Measurements from ENCODE around the gene PORCN. TPM values are rescaled to one million over a fixed set of nuclear protein-coding genes. Genes with fewer than 3 reads are reported as not detected.

Gene PORCN
- 7.3 TPM for polyA plus RNA-seq (2013, experiment 1 of 2)
- polyA plus RNA-seq (2013, experiment 2 of 2): 6.8 TPM

DNA sequence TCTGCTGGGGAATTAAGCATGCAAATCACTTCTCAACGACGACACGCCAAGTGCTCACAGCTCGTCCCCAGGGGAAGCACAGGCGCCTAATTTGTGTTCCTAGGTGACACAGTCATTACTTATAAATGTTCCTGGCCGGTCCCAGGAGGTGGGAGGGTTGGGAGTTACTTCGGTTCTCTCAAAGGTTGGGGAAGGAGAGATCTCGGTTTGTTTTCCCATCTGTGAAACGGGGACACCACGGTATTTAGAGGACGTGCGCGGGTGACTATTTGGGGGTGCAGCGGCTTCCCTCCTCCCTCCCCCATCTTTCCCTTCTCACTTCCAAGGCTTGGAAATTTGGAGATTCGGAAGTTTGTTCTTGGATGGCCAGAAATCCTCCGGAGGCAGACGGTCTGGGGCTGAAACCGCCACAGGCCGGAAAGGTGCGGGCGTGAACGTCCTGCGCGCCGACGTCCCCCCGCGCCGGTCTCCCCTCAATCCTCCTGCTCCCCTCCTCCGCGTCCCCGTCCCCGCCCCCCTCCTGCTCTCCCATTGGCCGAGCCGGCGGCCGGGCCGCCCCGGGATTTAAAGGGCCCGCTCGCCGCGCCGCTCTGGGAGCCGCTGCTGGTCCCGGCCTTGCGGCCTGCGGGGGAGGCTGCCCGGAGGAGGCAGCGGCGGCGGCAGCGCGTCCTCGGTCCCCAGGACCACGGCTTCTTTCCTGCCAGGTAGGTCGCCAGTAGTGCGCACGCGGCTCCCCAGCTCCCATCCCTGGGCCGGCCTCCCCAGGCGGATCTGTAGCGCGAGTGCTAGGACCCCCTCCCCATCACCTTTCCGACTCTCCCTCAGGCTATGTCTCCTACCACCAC lies at the start of gene PORCN:
TSS of gene PORCN (plus strand) at position 593 of the 845 bp plus-strand sequence. CDS start 829 bp downstream, outside the sequence.
- no peak within 1 kb of the TSS for H3K4ac ChIP-seq (ENCODE audit: low read depth, low read length)
- peak within 1 kb of the TSS; percentile 78 for H3K9ac ChIP-seq (ENCODE audit: low read length)
- peak within 1 kb of the TSS; percentile 65 for H3K4me3 ChIP-seq (ENCODE audit: low read length)
- no peak within 1 kb of the TSS for H2BK15ac ChIP-seq (replicated peaks; ENCODE audit: low read depth)
- H3K56ac ChIP-seq (ENCODE audit: low read length): peak within 1 kb of the TSS; percentile 83
- H3K4me1 ChIP-seq (ENCODE audit: control insufficient read depth, low read depth, low read length): no peaks in the 10 kb centered on the region
- DNase-seq: peak; percentile 65
- H3K23ac ChIP-seq (ENCODE audit: low read length): no peak within 1 kb of the TSS
- WGBS (ENCODE audit: extremely low coverage, insufficient coverage, low lambda C conversion rate): no CpG with 5 or more reads among the region's 65 CpGs
- H4K8ac ChIP-seq (ENCODE audit: low read depth, low read length): peak within 1 kb of the TSS; percentile 31
- H2BK120ac ChIP-seq (ENCODE audit: low read depth, low read length): no peak within 1 kb of the TSS
- H4K5ac ChIP-seq (ENCODE audit: low read length): no peak within 1 kb of the TSS
- H3K27me3 ChIP-seq (ENCODE audit: insufficient read depth, low read length, poor library complexity): no peaks in the 10 kb centered on the region
- H3K79me1 ChIP-seq (ENCODE audit: low read length): no peaks in the 10 kb centered on the region
- peak within 1 kb of the TSS; percentile 69 for H3K18ac ChIP-seq (ENCODE audit: low read length)
- H3K4me2 ChIP-seq (ENCODE audit: low read length): peak within 1 kb of the TSS; percentile 36
- H2BK5ac ChIP-seq (ENCODE audit: low read length): no peak within 1 kb of the TSS
- no peak within 1 kb of the TSS for H3K27ac ChIP-seq (ENCODE audit: low read depth, low read length)
- no peaks in the 10 kb centered on the region for H3K79me2 ChIP-seq (ENCODE audit: control insufficient read depth, insufficient read depth, low read length)
- no peaks in the 10 kb centered on the region for H3K36me3 ChIP-seq (ENCODE audit: control insufficient read depth, insufficient read depth, low read length)
- no peak within 1 kb of the TSS for H2AK5ac ChIP-seq (ENCODE audit: low read length)

GRCh38 chrX:48459483-48459882 lies 49.3 kb upstream of the PORCN start:
- H3K9ac ChIP-seq (ENCODE audit: low read length): no peak overlapping the region
- H3K18ac ChIP-seq (ENCODE audit: low read length): no peak overlapping the region
- no peak overlapping the region for H3K56ac ChIP-seq (ENCODE audit: low read length)
- no peak overlapping the region for H3K23ac ChIP-seq (ENCODE audit: low read length)
- H2AK5ac ChIP-seq (ENCODE audit: low read length): no peak overlapping the region
- no peaks in the 10 kb centered on the region for H3K79me1 ChIP-seq (ENCODE audit: low read length)
- H3K79me2 ChIP-seq (ENCODE audit: control insufficient read depth, insufficient read depth, low read length): no peaks in the 10 kb centered on the region
- DNase-seq: no peak
- no peak overlapping the region for H3K4me2 ChIP-seq (ENCODE audit: low read length)
- no peak overlapping the region for H3K4me3 ChIP-seq (ENCODE audit: low read length)
- H3K4me1 ChIP-seq (ENCODE audit: control insufficient read depth, low read depth, low read length): no peaks in the 10 kb centered on the region
- no peak overlapping the region for H2BK15ac ChIP-seq (replicated peaks; ENCODE audit: low read depth)
- no peaks in the 10 kb centered on the region for H3K27me3 ChIP-seq (ENCODE audit: insufficient read depth, low read length, poor library complexity)
- H4K8ac ChIP-seq (ENCODE audit: low read depth, low read length): no peak overlapping the region
- no peak overlapping the region for H2BK5ac ChIP-seq (ENCODE audit: low read length)
- H2BK120ac ChIP-seq (ENCODE audit: low read depth, low read length): no peak overlapping the region
- no peak overlapping the region for H3K27ac ChIP-seq (ENCODE audit: low read depth, low read length)
- no peaks in the 10 kb centered on the region for H3K36me3 ChIP-seq (ENCODE audit: control insufficient read depth, insufficient read depth, low read length)
- no peak overlapping the region for H4K5ac ChIP-seq (ENCODE audit: low read length)
- no peak overlapping the region for H3K4ac ChIP-seq (ENCODE audit: low read depth, low read length)
- no CpG with 5 or more reads among the region's 6 CpGs for WGBS (ENCODE audit: extremely low coverage, insufficient coverage, low lambda C conversion rate)

GRCh38 chrX:48460031-48460430 lies 48.8 kb upstream of the PORCN start:
- H3K18ac ChIP-seq (ENCODE audit: low read length): no peak overlapping the region
- no peak overlapping the region for H3K9ac ChIP-seq (ENCODE audit: low read length)
- no peak overlapping the region for H4K8ac ChIP-seq (ENCODE audit: low read depth, low read length)
- H3K79me2 ChIP-seq (ENCODE audit: control insufficient read depth, insufficient read depth, low read length): no peaks in the 10 kb centered on the region
- H2AK5ac ChIP-seq (ENCODE audit: low read length): no peak overlapping the region
- H3K36me3 ChIP-seq (ENCODE audit: control insufficient read depth, insufficient read depth, low read length): no peaks in the 10 kb centered on the region
- no peak overlapping the region for H3K27ac ChIP-seq (ENCODE audit: low read depth, low read length)
- H3K4me3 ChIP-seq (ENCODE audit: low read length): no peak overlapping the region
- no peak overlapping the region for H3K56ac ChIP-seq (ENCODE audit: low read length)
- H2BK5ac ChIP-seq (ENCODE audit: low read length): no peak overlapping the region
- H3K23ac ChIP-seq (ENCODE audit: low read length): no peak overlapping the region
- H3K27me3 ChIP-seq (ENCODE audit: insufficient read depth, low read length, poor library complexity): no peaks in the 10 kb centered on the region
- H4K5ac ChIP-seq (ENCODE audit: low read length): no peak overlapping the region
- no peak overlapping the region for H2BK15ac ChIP-seq (replicated peaks; ENCODE audit: low read depth)
- no peaks in the 10 kb centered on the region for H3K79me1 ChIP-seq (ENCODE audit: low read length)
- DNase-seq: no peak
- no peak overlapping the region for H3K4ac ChIP-seq (ENCODE audit: low read depth, low read length)
- H3K4me2 ChIP-seq (ENCODE audit: low read length): no peak overlapping the region
- H3K4me1 ChIP-seq (ENCODE audit: control insufficient read depth, low read depth, low read length): no peaks in the 10 kb centered on the region
- no peak overlapping the region for H2BK120ac ChIP-seq (ENCODE audit: low read depth, low read length)
- no CpG with 5 or more reads among the region's 3 CpGs for WGBS (ENCODE audit: extremely low coverage, insufficient coverage, low lambda C conversion rate)

DNA sequence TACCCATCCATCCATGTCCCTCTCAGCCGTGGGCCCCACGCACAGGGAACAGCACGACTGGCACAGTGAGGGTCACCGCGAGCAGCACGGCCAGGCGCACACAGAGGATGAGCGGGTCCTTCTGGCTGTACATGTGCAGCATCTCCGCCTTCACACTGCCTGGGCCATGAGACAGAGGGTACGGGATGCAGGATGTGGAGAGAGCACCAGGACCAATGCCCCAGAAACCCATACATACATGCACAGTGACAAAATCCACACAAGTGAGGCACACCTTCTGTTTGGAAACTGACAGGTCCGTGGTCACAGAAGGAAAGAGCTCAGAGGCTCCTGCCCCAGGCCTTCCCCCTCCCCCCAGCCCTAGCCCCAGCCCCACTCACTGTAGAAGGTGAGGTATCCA lies 48.2 kb upstream of the PORCN start:
- no peaks in the 10 kb centered on the region for H3K36me3 ChIP-seq (ENCODE audit: control insufficient read depth, insufficient read depth, low read length)
- no peak overlapping the region for H3K18ac ChIP-seq (ENCODE audit: low read length)
- H3K23ac ChIP-seq (ENCODE audit: low read length): no peak overlapping the region
- H4K5ac ChIP-seq (ENCODE audit: low read length): no peak overlapping the region
- H3K4ac ChIP-seq (ENCODE audit: low read depth, low read length): no peak overlapping the region
- no peak overlapping the region for H3K4me2 ChIP-seq (ENCODE audit: low read length)
- no peak for DNase-seq
- H2BK120ac ChIP-seq (ENCODE audit: low read depth, low read length): no peak overlapping the region
- no peak overlapping the region for H3K4me3 ChIP-seq (ENCODE audit: low read length)
- no peaks in the 10 kb centered on the region for H3K27me3 ChIP-seq (ENCODE audit: insufficient read depth, low read length, poor library complexity)
- H3K4me1 ChIP-seq (ENCODE audit: control insufficient read depth, low read depth, low read length): no peaks in the 10 kb centered on the region
- H3K79me2 ChIP-seq (ENCODE audit: control insufficient read depth, insufficient read depth, low read length): peaks cover 4% of the 10 kb centered on the region
- no peak overlapping the region for H4K8ac ChIP-seq (ENCODE audit: low read depth, low read length)
- no peaks in the 10 kb centered on the region for H3K79me1 ChIP-seq (ENCODE audit: low read length)
- no peak overlapping the region for H2AK5ac ChIP-seq (ENCODE audit: low read length)
- no peak overlapping the region for H3K27ac ChIP-seq (ENCODE audit: low read depth, low read length)
- H2BK5ac ChIP-seq (ENCODE audit: low read length): no peak overlapping the region
- no peak overlapping the region for H2BK15ac ChIP-seq (replicated peaks; ENCODE audit: low read depth)
- H3K9ac ChIP-seq (ENCODE audit: low read length): no peak overlapping the region
- no CpG with 5 or more reads among the region's 11 CpGs for WGBS (ENCODE audit: extremely low coverage, insufficient coverage, low lambda C conversion rate)
- H3K56ac ChIP-seq (ENCODE audit: low read length): no peak overlapping the region

DNA sequence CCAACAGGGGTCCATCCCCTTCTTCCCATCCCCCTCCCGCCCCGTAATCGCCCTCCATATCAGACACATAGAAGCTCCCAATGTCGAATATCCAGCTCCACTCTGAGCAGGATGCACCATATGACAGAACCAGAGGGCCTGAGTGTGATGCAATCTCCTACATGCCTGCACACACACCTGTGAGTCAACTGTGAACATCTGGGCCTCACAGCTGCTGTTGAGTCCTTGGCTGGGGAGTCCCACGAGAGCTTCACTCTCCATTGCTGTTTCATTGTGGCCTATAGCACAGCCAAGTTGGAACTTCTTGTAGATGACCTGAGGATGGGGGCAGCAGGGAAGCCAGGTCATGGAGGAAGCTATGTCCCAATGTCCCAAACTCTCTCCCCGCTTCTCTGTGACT lies 47.0 kb upstream of the PORCN start:
- no peak overlapping the region for H3K4me2 ChIP-seq (ENCODE audit: low read length)
- no peaks in the 10 kb centered on the region for H3K4me1 ChIP-seq (ENCODE audit: control insufficient read depth, low read depth, low read length)
- no peak overlapping the region for H3K27ac ChIP-seq (ENCODE audit: low read depth, low read length)
- DNase-seq: no peak
- H3K27me3 ChIP-seq (ENCODE audit: insufficient read depth, low read length, poor library complexity): no peaks in the 10 kb centered on the region
- H4K5ac ChIP-seq (ENCODE audit: low read length): no peak overlapping the region
- H3K4ac ChIP-seq (ENCODE audit: low read depth, low read length): no peak overlapping the region
- H3K4me3 ChIP-seq (ENCODE audit: low read length): no peak overlapping the region
- no peak overlapping the region for H3K9ac ChIP-seq (ENCODE audit: low read length)
- no peak overlapping the region for H2BK15ac ChIP-seq (replicated peaks; ENCODE audit: low read depth)
- no peak overlapping the region for H2BK120ac ChIP-seq (ENCODE audit: low read depth, low read length)
- no peak overlapping the region for H3K18ac ChIP-seq (ENCODE audit: low read length)
- no peak overlapping the region for H3K23ac ChIP-seq (ENCODE audit: low read length)
- H4K8ac ChIP-seq (ENCODE audit: low read depth, low read length): no peak overlapping the region
- H3K79me2 ChIP-seq (ENCODE audit: control insufficient read depth, insufficient read depth, low read length): peaks cover 5% of the 10 kb centered on the region
- no peak overlapping the region for H2BK5ac ChIP-seq (ENCODE audit: low read length)
- no CpG with 5 or more reads among the region's 6 CpGs for WGBS (ENCODE audit: extremely low coverage, insufficient coverage, low lambda C conversion rate)
- H3K79me1 ChIP-seq (ENCODE audit: low read length): no peaks in the 10 kb centered on the region
- no peaks in the 10 kb centered on the region for H3K36me3 ChIP-seq (ENCODE audit: control insufficient read depth, insufficient read depth, low read length)
- H2AK5ac ChIP-seq (ENCODE audit: low read length): no peak overlapping the region
- H3K56ac ChIP-seq (ENCODE audit: low read length): no peak overlapping the region

Data from mesendoderm (in vitro differentiated cells).